ENCODE measurements around the gene MATCAP1. TPM values are rescaled to one million over a fixed set of nuclear protein-coding genes. Genes with fewer than 3 reads are reported as not detected.

MATCAP1 gene
- total RNA-seq, 1 experiment from 2014 or later: 16.2 TPM

- DNase-seq: no peak
- peaks cover 5% of the 10 kb centered on the region for H3K27me3 ChIP-seq (ENCODE audit: control insufficient read depth, insufficient read depth, low read length)
- peaks cover 21% of the 10 kb centered on the region for H3K36me3 ChIP-seq (replicated peaks; ENCODE audit: control insufficient read depth, insufficient read depth, low read length)
- H3K4me3 ChIP-seq (ENCODE audit: insufficient read depth, low read depth, low read length): no peak overlapping the region
Measured at GRCh38 chr16:67190448-67191399, 7.0 kb upstream of the MATCAP1 start.

- no peak for DNase-seq
- Histone ChIP-seq H3K27me3 (ENCODE audit: control insufficient read depth, insufficient read depth, low read length) (peaks cover 9% of the 10 kb centered on the region), H3K36me3 (replicated peaks; ENCODE audit: control insufficient read depth, insufficient read depth, low read length) (peaks cover 16% of the 10 kb centered on the region), H3K4me3 (ENCODE audit: insufficient read depth, low read depth, low read length) (peak within 1 kb of the TSS; percentile 3; the same call in 1 of the 2 replicates)
Measured at GRCh38 chr16:67190041-67190440, 6.3 kb upstream of the MATCAP1 start, which contains the start of gene EXOC3L1. EXOC3L1 (minus strand) TSS chr16:67190136; CDS start chr16:67189676, 460 bp downstream.

DNA sequence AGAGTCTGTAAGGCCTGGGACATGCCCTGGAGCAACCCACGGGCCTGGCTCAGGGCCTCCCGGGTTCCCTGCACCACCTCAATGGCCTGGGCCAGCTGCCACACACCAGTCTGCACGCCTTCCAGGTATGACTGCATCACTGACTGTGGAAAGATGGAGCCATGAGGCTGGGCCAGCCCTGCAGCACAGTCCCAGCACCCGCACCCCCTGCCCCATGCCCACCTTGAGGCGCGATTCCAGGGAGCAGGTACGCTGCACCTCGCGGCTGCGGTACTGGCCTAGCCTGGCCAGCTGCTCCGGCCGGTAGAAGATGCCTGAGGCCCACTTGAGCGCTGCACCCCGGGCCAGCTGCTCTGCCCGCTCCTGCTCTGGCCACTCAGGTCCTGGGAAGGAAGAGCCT, 5.0 kb upstream of the MATCAP1 start:
- H3K4me3 ChIP-seq (ENCODE audit: insufficient read depth, low read depth, low read length): no peak overlapping the region
- H3K36me3 ChIP-seq (replicated peaks; ENCODE audit: control insufficient read depth, insufficient read depth, low read length): peaks cover 5% of the 10 kb centered on the region
- no peak for DNase-seq
- peaks cover 19% of the 10 kb centered on the region for H3K27me3 ChIP-seq (ENCODE audit: control insufficient read depth, insufficient read depth, low read length)

DNA sequence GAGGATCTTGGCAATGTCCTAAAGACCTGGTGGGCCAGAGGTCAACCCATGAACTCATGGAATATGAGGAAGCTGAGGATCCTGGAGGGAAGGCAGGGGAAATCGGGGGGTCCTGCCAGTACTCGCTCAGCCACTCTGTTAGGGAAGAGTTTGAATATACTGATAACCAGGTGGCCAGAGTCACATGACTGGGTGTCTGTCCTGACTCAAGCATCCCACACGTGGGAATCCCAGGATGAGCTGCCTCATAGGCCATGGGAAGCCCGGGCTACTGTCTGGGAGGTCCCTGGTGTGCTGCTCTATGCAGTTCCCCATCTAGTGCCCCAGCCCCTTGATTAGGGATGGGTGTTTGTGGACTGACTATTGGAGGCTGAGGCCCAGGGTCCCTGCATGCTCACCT, 4.6 kb upstream of the MATCAP1 start:
- Histone ChIP-seq H3K36me3 (replicated peaks; ENCODE audit: control insufficient read depth, insufficient read depth, low read length) (peaks cover 2% of the 10 kb centered on the region), H3K4me3 (ENCODE audit: insufficient read depth, low read depth, low read length) (no peak overlapping the region), H3K27me3 (ENCODE audit: control insufficient read depth, insufficient read depth, low read length) (peaks cover 19% of the 10 kb centered on the region)
- no peak for DNase-seq

DNA sequence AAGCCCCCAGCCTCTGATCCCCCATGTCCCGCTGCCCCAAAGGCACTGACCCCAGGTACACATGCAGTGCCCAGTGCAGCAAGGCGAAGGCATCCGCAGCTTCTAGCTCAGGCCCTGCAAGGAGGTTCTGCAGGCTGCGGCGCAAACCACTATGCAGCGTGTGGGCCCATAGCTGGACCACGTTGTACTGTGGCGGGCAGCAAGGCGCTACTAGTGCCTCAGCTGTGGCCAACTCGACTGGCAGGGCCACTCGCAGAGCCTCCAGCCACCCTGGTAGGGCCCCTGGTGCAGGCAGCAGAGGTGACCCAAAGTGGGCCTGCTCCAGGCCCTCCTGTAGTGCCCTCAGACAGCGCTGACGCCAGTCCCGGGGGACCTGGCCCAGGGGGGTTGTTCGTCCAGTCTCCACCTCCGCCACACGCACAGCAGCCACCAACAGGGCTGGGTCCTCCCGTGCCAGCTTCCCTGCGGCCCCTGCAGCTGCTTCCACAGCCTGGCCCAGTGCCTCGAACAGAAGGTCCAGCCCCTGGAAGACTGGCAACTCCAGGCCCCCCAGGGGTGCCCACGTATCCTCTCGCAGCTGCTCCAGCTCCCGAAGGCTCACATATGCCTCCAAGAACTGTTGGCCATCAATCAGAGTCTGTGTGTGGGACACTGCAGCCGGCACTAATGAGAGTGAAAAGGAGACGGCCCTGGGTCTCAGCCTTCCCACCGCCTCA, 3.6 kb upstream of the MATCAP1 start:
- peaks cover 19% of the 10 kb centered on the region for H3K27me3 ChIP-seq (ENCODE audit: control insufficient read depth, insufficient read depth, low read length)
- H3K4me3 ChIP-seq (ENCODE audit: insufficient read depth, low read depth, low read length): no peak overlapping the region
- no peaks in the 10 kb centered on the region for H3K36me3 ChIP-seq (replicated peaks; ENCODE audit: control insufficient read depth, insufficient read depth, low read length)
- DNase-seq: no peak

DNA sequence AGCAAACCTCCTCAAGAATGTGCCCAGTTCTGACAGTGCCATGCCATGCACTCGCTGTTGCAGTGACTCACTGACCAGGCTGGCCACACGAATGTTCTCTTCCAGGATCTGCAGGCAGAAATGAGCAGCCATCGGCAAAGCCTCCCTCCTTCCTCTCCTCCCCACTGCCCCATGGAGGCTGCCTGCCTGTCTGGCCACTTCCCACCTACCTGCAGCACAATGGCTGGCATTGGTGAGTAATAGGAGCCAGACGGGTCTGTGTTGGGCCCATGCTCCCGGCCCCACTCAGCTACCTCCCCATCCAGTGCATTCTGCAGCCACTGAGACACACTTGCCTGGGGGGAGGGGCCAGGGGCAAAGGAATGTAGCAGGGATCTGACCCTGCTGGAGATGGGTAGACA, 2.8 kb upstream of the MATCAP1 start:
- H3K27me3 ChIP-seq (ENCODE audit: control insufficient read depth, insufficient read depth, low read length): peaks cover 19% of the 10 kb centered on the region
- H3K36me3 ChIP-seq (replicated peaks; ENCODE audit: control insufficient read depth, insufficient read depth, low read length): no peaks in the 10 kb centered on the region
- DNase-seq: peak; percentile 59
- H3K4me3 ChIP-seq (ENCODE audit: insufficient read depth, low read depth, low read length): no peak overlapping the region

GRCh38 chr16:67185651-67186134, 1.9 kb upstream of the MATCAP1 start:
- H3K4me3 ChIP-seq (ENCODE audit: insufficient read depth, low read depth, low read length): no peak overlapping the region
- H3K27me3 ChIP-seq (ENCODE audit: control insufficient read depth, insufficient read depth, low read length): peaks cover 19% of the 10 kb centered on the region
- DNase-seq: no peak
- H3K36me3 ChIP-seq (replicated peaks; ENCODE audit: control insufficient read depth, insufficient read depth, low read length): no peaks in the 10 kb centered on the region

- H3K27me3 ChIP-seq (ENCODE audit: control insufficient read depth, insufficient read depth, low read length): peaks cover 19% of the 10 kb centered on the region
- peak; percentile 94 for DNase-seq
- peak overlapping the region; percentile 83; the same call in 1 of the 2 replicates for H3K4me3 ChIP-seq (ENCODE audit: insufficient read depth, low read depth, low read length)
- H3K36me3 ChIP-seq (replicated peaks; ENCODE audit: control insufficient read depth, insufficient read depth, low read length): no peaks in the 10 kb centered on the region
Measured at GRCh38 chr16:67184995-67185650, 1.4 kb upstream of the MATCAP1 start.

DNA sequence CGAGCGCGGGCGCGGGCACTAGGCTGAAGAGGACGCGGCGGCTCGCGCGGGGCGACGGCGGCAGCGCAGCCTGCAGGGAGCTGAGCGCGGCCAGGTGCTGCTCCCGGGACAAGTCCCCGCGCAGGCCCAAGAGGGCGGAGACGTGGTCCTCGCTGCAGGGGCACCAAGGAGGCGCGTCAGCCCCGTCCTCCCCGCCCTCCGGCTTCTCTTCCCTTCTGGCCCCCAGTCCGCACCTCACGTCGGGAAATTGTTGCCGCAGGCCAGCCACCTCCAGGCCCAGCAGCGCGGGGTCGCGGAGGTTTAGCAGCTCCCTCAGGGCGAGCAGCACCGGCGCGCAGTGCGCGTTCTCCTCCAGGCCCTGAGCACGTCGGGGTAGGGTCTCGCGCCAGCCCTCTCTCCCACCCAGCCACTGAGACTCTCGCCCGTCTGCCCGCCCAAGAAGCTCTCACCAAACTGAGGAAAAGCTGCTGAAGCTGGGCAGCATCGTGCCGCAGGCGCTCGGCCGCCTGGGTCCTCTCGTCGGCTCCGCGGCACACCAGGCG, 761 bp upstream of the MATCAP1 start:
- Histone ChIP-seq H3K27me3 (ENCODE audit: control insufficient read depth, insufficient read depth, low read length) (peaks cover 19% of the 10 kb centered on the region), H3K4me3 (ENCODE audit: insufficient read depth, low read depth, low read length) (peak overlapping the region; percentile 83), H3K36me3 (replicated peaks; ENCODE audit: control insufficient read depth, insufficient read depth, low read length) (no peaks in the 10 kb centered on the region)
- peak; percentile 83 for DNase-seq

- Histone ChIP-seq H3K36me3 (replicated peaks; ENCODE audit: control insufficient read depth, insufficient read depth, low read length) (no peaks in the 10 kb centered on the region), H3K4me3 (ENCODE audit: insufficient read depth, low read depth, low read length) (peak overlapping the region; percentile 83), H3K27me3 (ENCODE audit: control insufficient read depth, insufficient read depth, low read length) (peaks cover 21% of the 10 kb centered on the region)
- no peak for DNase-seq
Measured at GRCh38 chr16:67183284-67183626, 508 bp downstream of the MATCAP1 start.

GRCh38 chr16:67182288-67182687, 1.5 kb downstream of the MATCAP1 start:
- Histone ChIP-seq H3K36me3 (replicated peaks; ENCODE audit: control insufficient read depth, insufficient read depth, low read length) (no peaks in the 10 kb centered on the region), H3K4me3 (ENCODE audit: insufficient read depth, low read depth, low read length) (no peak overlapping the region), H3K27me3 (ENCODE audit: control insufficient read depth, insufficient read depth, low read length) (peaks cover 27% of the 10 kb centered on the region)
- DNase-seq: no peak

DNA sequence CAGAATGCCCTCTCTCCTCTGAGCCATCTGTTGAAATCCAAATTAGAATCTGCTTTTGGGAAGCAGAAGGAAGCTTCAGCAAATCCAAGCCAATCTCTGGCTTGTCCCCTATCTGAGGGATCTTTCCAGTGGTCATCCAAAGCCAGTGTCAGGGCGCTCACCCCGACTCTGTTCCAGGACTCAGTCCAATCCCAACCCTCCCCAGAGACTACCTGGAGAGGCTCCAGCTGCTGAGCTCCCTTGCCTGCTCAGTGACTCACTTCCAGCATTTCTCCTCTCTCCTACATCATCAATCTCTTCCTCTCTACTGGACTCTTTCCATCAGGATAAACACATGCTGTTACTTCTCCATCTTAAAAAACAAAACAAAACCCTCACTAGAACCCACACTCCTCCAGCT, 2.4 kb downstream of the MATCAP1 start:
- no peak overlapping the region for H3K4me3 ChIP-seq (ENCODE audit: insufficient read depth, low read depth, low read length)
- H3K27me3 ChIP-seq (ENCODE audit: control insufficient read depth, insufficient read depth, low read length): peaks cover 36% of the 10 kb centered on the region
- DNase-seq: no peak

DNA sequence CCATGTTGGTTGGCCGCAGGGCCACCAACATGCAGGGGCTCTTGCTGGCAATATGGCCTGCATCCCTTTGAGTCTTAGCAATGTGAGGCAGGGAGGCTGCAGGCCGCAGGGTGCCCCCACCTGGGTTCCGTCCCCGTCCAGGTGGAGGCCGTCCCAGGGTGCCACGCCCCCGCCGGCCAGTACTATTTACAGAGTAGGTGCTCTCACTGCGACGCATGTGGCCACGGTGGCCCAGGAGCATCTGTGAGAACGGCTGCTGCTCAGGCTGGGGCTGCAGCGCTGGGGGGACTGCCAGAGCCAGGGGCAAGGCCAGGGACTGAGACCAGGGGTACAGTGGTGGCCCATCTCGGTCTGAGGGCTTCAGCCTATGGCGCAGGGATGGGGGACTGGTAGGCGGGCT, 3.6 kb downstream of the MATCAP1 start:
- H3K36me3 ChIP-seq (replicated peaks; ENCODE audit: control insufficient read depth, insufficient read depth, low read length): no peaks in the 10 kb centered on the region
- no peak for DNase-seq
- H3K4me3 ChIP-seq (ENCODE audit: insufficient read depth, low read depth, low read length): no peak overlapping the region
- H3K27me3 ChIP-seq (ENCODE audit: control insufficient read depth, insufficient read depth, low read length): peaks cover 39% of the 10 kb centered on the region

More for the DNA sequence above, 2.4 kb downstream of the MATCAP1 start:
- no peaks in the 10 kb centered on the region for H3K36me3 ChIP-seq (replicated peaks; ENCODE audit: control insufficient read depth, insufficient read depth, low read length)

DNA sequence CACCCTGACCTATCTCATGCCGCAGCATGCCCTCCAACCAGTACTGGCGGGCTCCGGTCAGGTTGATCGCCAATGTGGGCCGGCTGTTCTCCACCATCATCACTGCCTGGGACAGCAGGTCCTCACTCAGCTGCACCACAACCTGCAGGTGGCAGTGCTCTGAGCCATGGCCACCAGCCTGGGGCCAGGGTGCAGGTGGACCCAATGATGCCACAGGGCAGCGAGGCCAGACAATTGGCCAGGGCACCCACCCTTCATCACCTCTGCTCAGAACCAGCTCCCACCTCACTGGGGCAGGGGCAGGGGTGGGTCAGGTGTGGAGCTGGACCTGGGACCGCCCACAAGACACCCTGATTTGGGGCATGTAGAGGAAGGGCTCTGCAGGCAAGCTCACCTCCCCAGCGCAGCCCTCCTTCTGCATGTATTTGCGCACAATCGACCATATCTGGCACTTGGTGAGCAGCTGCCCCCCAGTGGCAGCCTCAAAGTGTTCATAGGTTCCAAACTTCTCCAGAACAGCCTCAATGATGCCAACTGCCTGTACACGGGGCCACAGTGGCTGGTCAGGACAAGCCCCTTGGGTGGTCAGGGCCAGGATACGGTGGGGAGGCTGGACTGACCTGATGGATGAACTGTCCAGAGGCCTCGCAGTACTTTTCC, 4.2 kb downstream of the MATCAP1 start:
- H3K27me3 ChIP-seq (ENCODE audit: control insufficient read depth, insufficient read depth, low read length): peaks cover 39% of the 10 kb centered on the region
- no peaks in the 10 kb centered on the region for H3K36me3 ChIP-seq (replicated peaks; ENCODE audit: control insufficient read depth, insufficient read depth, low read length)
- peak; percentile 78 for DNase-seq

More for the DNA sequence above, 4.2 kb downstream of the MATCAP1 start:
- no peak overlapping the region for H3K4me3 ChIP-seq (ENCODE audit: insufficient read depth, low read depth, low read length)

Measured in H7 (cell line).